Smooth muscle cell of the brain vasculature (primary cell): Measurements from ENCODE around the gene CIDEA.
A peak's percentile ranks its signal among the peaks of the same experiment; 100 is the strongest.
"Not testable (repeated sequence)": the region's sequence is repeated elsewhere in the genome, so short reads cannot be mapped to it uniquely, and the experiment has no call there.

ENCODE experiments used
- DNase-seq: peaks from one replicate; pipeline ENCODE4 v3.0.0-alpha.2; 2012; ENCODE audit warnings: low read depth, low spot score

CIDEA gene

GRCh38 chr18:12239431-12239830 is 14.7 kb upstream of the CIDEA start:
- DNase-seq: no peak

- no peak for DNase-seq
These were observed 11.4 kb upstream of the CIDEA start for GRCh38 chr18:12242658-12243260.

GRCh38 chr18:12243272-12243671 is 10.9 kb upstream of the CIDEA start:
- not testable (repeated sequence) for DNase-seq

- DNase-seq: no peak
These were observed 8.4 kb upstream of the CIDEA start for GRCh38 chr18:12245793-12246135.

GRCh38 chr18:12246849-12247808 is 7.0 kb upstream of the CIDEA start:
- DNase-seq: no peak

- DNase-seq: no peak
These were observed 6.2 kb upstream of the CIDEA start for GRCh38 chr18:12247946-12248345.

- no peak for DNase-seq
These were observed 5.0 kb upstream of the CIDEA start for GRCh38 chr18:12248926-12249720.

- DNase-seq: no peak
These were observed 2.9 kb upstream of the CIDEA start for GRCh38 chr18:12251311-12251710.

- DNase-seq: no peak
These were observed 2.1 kb upstream of the CIDEA start for GRCh38 chr18:12252061-12252460.

GRCh38 chr18:12253027-12253426 is 1.1 kb upstream of the CIDEA start:
- no peak for DNase-seq

- DNase-seq: no peak
These were observed 462 bp upstream of the CIDEA start for GRCh38 chr18:12253663-12254135.

- DNase-seq: no peak
These were observed 805 bp downstream of the CIDEA start for GRCh38 chr18:12254820-12255511.

- DNase-seq: no peak
These were observed 1.5 kb downstream of the CIDEA start for GRCh38 chr18:12255626-12256026.

- DNase-seq: no peak
These were observed 2.8 kb downstream of the CIDEA start for GRCh38 chr18:12256951-12257350.

GRCh38 chr18:12257996-12258718 is 4.0 kb downstream of the CIDEA start:
- DNase-seq: no peak

- DNase-seq: no peak
These were observed 4.9 kb downstream of the CIDEA start for GRCh38 chr18:12258719-12259705.

- DNase-seq: no peak
These were observed 8.6 kb downstream of the CIDEA start for GRCh38 chr18:12262748-12263147.

- DNase-seq: no peak
These were observed 10.7 kb downstream of the CIDEA start for GRCh38 chr18:12264864-12265263.

- peak; percentile 67 for DNase-seq
These were observed 17.4 kb downstream of the CIDEA start for GRCh38 chr18:12271376-12272235.
